Activated CD4-positive, alpha-beta T cell treated with anti-CD3 and anti-CD28 coated beads, Interleukin-2, amount 50 U/mL, for 16 hours (primary cell): Measurements from ENCODE around the gene MAGEE2.
"Not testable (repeated sequence)": the region's sequence is repeated elsewhere in the genome, so short reads cannot be mapped to it uniquely, and the experiment has no call there.

Experiments
- DNase-seq: peaks from one replicate; pipeline ENCODE4 v3.0.0-alpha.2; 2020

MAGEE2 gene, protein sequence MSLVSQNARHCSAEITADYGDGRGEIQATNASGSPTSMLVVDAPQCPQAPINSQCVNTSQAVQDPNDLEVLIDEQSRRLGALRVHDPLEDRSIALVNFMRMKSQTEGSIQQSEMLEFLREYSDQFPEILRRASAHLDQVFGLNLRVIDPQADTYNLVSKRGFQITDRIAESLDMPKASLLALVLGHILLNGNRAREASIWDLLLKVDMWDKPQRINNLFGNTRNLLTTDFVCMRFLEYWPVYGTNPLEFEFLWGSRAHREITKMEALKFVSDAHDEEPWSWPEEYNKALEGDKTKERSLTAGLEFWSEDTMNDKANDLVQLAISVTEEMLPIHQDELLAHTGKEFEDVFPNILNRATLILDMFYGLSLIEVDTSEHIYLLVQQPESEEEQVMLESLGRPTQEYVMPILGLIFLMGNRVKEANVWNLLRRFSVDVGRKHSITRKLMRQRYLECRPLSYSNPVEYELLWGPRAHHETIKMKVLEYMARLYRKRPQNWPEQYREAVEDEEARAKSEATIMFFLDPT

DNA sequence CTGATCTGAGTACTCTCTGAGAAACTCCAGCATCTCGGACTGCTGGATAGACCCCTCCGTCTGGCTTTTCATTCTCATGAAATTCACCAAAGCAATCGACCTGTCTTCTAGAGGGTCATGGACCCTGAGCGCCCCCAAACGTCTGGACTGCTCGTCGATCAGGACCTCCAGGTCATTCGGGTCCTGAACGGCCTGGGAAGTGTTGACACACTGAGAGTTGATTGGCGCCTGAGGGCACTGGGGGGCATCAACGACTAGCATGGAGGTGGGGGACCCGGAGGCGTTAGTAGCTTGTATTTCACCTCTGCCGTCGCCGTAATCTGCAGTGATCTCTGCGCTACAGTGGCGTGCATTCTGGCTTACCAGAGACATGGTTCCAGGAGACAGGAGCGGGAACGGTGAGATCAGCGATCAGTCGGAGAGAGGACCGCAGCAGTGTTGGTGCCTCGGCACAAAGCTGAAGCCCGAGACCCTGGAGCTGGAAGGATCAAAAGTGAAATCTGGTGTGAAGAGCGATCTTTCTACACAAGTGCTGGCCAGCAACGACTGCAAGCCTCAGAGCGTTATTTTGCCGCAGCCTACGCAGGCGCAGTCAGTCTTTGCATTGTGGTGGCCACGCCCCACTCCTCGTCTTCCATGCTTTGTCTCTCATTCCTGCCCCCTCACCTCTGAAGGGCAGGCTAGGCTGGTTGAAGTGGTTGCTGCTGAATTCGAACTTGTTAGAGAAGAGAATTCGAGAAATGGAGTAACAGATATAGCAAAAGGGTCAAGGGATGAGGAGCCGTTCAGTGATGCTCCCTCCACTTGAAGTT is at the start of gene MAGEE2:
TSS of gene MAGEE2 (minus strand) at position 575 of the 812 bp plus-strand sequence. CDS start at position 372, 203 bp downstream.
- DNase-seq: no peak

- no peak for DNase-seq
These were observed 1.2 kb upstream of the MAGEE2 start for GRCh38 chrX:75786290-75786689.

DNA sequence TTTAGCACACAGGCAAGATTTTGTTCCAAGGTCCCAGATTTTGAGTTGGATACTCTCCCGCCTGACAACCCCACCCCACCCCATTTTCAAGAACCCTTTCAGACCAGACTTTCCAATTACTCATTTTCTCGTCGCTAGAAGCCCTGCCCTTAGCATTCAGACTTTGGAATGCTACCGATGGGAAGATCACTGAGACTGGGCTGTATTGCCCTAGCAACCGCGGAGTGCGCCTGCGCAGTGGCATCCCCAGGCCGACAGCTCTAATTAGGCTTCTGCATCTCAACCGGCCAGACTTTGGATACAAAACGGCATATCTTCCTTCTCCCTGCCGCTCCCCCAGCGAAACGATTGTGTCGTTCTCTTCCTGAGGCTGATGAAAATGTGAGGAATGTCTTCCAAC is 3.4 kb downstream of the MAGEE2 start:
- no peak for DNase-seq

GRCh38 chrX:75768063-75768462 is 17.0 kb downstream of the MAGEE2 start:
- not testable (repeated sequence) for DNase-seq

DNA sequence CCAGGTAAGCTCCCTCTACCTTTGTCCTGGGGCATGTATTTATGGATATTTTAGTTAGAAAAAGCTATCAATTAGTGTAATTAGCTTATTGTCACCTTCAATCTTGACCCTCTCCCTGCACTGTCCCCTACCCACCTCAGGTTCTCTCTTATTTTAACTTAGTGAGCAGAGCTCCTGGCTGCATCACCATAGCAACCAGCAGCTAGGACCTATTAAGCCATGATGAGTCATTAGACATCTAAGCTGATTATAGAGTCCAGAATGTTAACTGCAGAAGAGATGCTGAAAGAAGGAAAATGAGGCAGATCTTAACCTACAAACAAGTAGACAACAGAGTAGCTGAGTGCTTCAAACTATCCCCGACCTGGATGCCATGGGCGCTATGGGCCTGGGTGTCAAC is 36.6 kb downstream of the MAGEE2 start:
- no peak for DNase-seq

DNA sequence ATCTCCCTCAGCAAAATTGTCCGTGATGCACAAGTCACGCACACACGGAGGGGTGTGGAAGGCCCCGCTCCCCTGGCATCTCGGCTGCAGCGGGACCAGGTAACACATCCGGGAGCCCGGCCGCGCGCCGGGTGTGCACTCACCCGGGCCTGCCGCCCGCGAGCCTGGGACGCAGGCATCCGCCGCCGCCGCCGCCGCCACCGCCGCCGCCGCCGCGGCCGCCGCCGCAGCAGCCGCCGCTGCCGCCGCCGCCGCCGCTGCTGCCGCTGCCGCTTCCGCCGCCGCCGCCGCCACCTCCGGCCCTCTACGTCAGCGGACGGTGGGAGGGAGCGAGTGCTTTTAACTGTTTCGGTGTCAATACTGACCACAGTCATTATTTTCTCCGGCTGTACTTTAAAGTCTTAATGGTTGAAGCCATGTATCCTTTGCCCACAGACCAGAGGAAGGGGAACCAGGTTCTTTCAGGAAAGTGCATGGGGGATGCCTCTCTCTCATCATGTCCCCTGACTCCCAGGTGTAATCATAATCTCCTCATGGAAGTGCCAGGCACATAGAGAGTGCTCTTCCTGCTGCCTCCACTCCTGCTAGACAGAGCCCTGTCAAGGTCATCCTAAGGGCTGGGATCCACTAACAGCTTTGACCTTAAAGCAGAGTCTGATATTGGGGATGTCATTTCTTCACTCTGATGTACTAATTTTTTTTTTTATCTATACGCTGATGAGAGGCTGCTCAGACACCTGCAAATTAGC is 38.0 kb downstream of the MAGEE2 start:
- peak; percentile 14 for DNase-seq
